Germinal center (tissue), 1 donor: Measurements from ENCODE around the gene TMEM8B.

ENCODE experiments used
- DNase-seq: peaks from one replicate; pipeline ENCODE4 v3.0.0; 2012; ENCODE audit warnings: mixed read lengths, low spot score

TMEM8B gene

GRCh38 chr9:35811381-35812024 lies 17.5 kb upstream of the TMEM8B start:
- DNase-seq, result no peak

- DNase-seq, result peak; percentile 93
Measured at GRCh38 chr9:35812025-35812602, 16.9 kb upstream of the TMEM8B start, which contains the start of gene SPAG8. TSS of gene SPAG8 (minus strand) at chr9:35812262. CDS start at chr9:35812147, 115 bp downstream.

- DNase-seq, result no peak
Measured at GRCh38 chr9:35813434-35814105, 15.5 kb upstream of the TMEM8B start.

GRCh38 chr9:35814106-35814840 lies 14.8 kb upstream of the TMEM8B start:
- DNase-seq, result peak; percentile 62

- peak; percentile 99 for DNase-seq
Measured at GRCh38 chr9:35814841-35815543, 14.0 kb upstream of the TMEM8B start, which contains the start of gene HINT2. TSS of gene HINT2 (minus strand) at chr9:35815042. CDS start at chr9:35814979, 63 bp downstream.

GRCh38 chr9:35816708-35817107 lies 12.3 kb upstream of the TMEM8B start:
- no peak for DNase-seq

- no peak for DNase-seq
Measured at GRCh38 chr9:35818341-35818740, 10.7 kb upstream of the TMEM8B start.

- DNase-seq, result no peak
Measured at GRCh38 chr9:35820076-35820475, 9.0 kb upstream of the TMEM8B start.

- DNase-seq, result no peak
Measured at GRCh38 chr9:35822926-35823325, 6.1 kb upstream of the TMEM8B start.

GRCh38 chr9:35826071-35826701 lies 2.8 kb upstream of the TMEM8B start:
- DNase-seq, result peak; percentile 59

GRCh38 chr9:35827486-35827885 lies 1.5 kb upstream of the TMEM8B start:
- DNase-seq, result no peak

GRCh38 chr9:35828716-35829083 lies 328 bp upstream of the TMEM8B start, which contains the start of gene FAM221B:
TSS of gene FAM221B (minus strand) at chr9:35828732. CDS start at chr9:35826161, 2,571 bp downstream.
- no peak for DNase-seq

GRCh38 chr9:35829764-35830096 lies 702 bp downstream of the TMEM8B start:
- DNase-seq, result no peak

GRCh38 chr9:35831040-35831439 lies 2.0 kb downstream of the TMEM8B start:
- no peak for DNase-seq

- no peak for DNase-seq
Measured at GRCh38 chr9:35832814-35833213, 3.8 kb downstream of the TMEM8B start.

GRCh38 chr9:35834260-35835215 lies 5.5 kb downstream of the TMEM8B start:
- DNase-seq, result no peak

- DNase-seq, result no peak
Measured at GRCh38 chr9:35835216-35835632, 6.2 kb downstream of the TMEM8B start.

- DNase-seq, result no peak
Measured at GRCh38 chr9:35835766-35836165, 6.7 kb downstream of the TMEM8B start.

- no peak for DNase-seq
Measured at GRCh38 chr9:35836595-35836994, 7.6 kb downstream of the TMEM8B start.

GRCh38 chr9:35839926-35840325 lies 10.9 kb downstream of the TMEM8B start:
- DNase-seq, result no peak
